Choroid plexus epithelial cell (primary cell): Measurements from ENCODE around the gene SRP68.
A peak's percentile ranks its signal among the peaks of the same experiment; 100 is the strongest.
"Not testable (repeated sequence)": the region's sequence is repeated elsewhere in the genome, so short reads cannot be mapped to it uniquely, and the experiment has no call there.

Source experiments
- DNase-seq: peaks from one replicate; pipeline ENCODE4 v3.0.0-alpha.2; 2010; ENCODE audit warnings: low read depth
- H3K4me3 ChIP-seq: 2 replicates; pipeline ENCODE4 v1.5.1; 2011; ENCODE audit warnings: low read depth, mild to moderate bottlenecking, control low read depth, low read length, moderate library complexity
- CTCF ChIP-seq: conservative IDR thresholded peaks from 2 replicates; pipeline ENCODE4 v1.5.1; 2011; ENCODE audit warnings: low read depth, mild to moderate bottlenecking, control low read depth, inconsistent platforms, low read length, moderate library complexity

SRP68 gene

GRCh38 chr17:76074390-76075363 lies 2.4 kb upstream of the SRP68 start, which contains the start of gene GALR2:
GALR2 (plus strand) TSS chr17:76074781; CDS start chr17:76074884, 103 bp downstream.
- no peak for TF ChIP-seq CTCF
- no peak within 1 kb of the TSS for H3K4me3 ChIP-seq
- DNase-seq, result no peak

- DNase-seq, result no peak
- H3K4me3 ChIP-seq, result peak overlapping the region; percentile 78
- no peak for TF ChIP-seq CTCF
Observed at GRCh38 chr17:76071531-76072147, 678 bp downstream of the SRP68 start.

GRCh38 chr17:76065775-76066174 lies 6.5 kb downstream of the SRP68 start:
- no peak overlapping the region for H3K4me3 ChIP-seq
- no peak for TF ChIP-seq CTCF
- no peak for DNase-seq

- no peak for DNase-seq
- no peak overlapping the region for H3K4me3 ChIP-seq
- no peak for TF ChIP-seq CTCF
Observed at GRCh38 chr17:76063875-76064546, 8.3 kb downstream of the SRP68 start.

GRCh38 chr17:76058264-76058663 lies 14.1 kb downstream of the SRP68 start:
- not testable (repeated sequence) for H3K4me3 ChIP-seq, DNase-seq

- TF ChIP-seq CTCF, result no peak
- DNase-seq, result no peak
- no peak overlapping the region for H3K4me3 ChIP-seq
Observed at GRCh38 chr17:76056882-76057281, 15.4 kb downstream of the SRP68 start.

- H3K4me3 ChIP-seq, result no peak overlapping the region
- peak; percentile 50 for DNase-seq
- no peak for TF ChIP-seq CTCF
Observed at GRCh38 chr17:76054112-76054476, 18.2 kb downstream of the SRP68 start.
